RWPE2 (cell line): ENCODE data around the gene AP3B1.
"Not testable (repeated sequence)": the region's sequence is repeated elsewhere in the genome, so short reads cannot be mapped to it uniquely, and the experiment has no call there.

Source experiments
- ATAC-seq: fragments of 200-7000 bp; cut with Tn5 transposase; 3 replicates; pipeline ENCODE4 v1.9.1; 2021; ENCODE audit warnings: low read depth
- DNase-seq: peaks from one replicate; pipeline ENCODE4 v3.0.0-alpha.2; 2020; ENCODE audit warnings: low spot score
- H3K27ac ChIP-seq: fragments of 450-650 bp; 2 replicates; pipeline ENCODE4 v1.5.1; 2017; ENCODE audit warnings: mild to moderate bottlenecking; ENCODE audit not compliant: poor library complexity, severe bottlenecking
- H3K27me3 ChIP-seq: fragments of 250-450 bp; sonication (Bioruptor Pico); 2 replicates; pipeline ENCODE4 v1.5.1; 2021; ENCODE audit warnings: mild to moderate bottlenecking, moderate library complexity; ENCODE audit not compliant: insufficient read depth, poor library complexity, severe bottlenecking
- H3K36me3 ChIP-seq: fragments of 250-450 bp; sonication (Bioruptor Pico); 2 replicates; pipeline ENCODE4 v1.5.1; 2020; ENCODE audit warnings: low read depth, mild to moderate bottlenecking, moderate library complexity
- H3K4me1 ChIP-seq: fragments of 250-450 bp; sonication (Bioruptor Pico); 2 replicates; pipeline ENCODE4 v1.5.1; 2021; ENCODE audit warnings: mild to moderate bottlenecking, moderate library complexity; ENCODE audit not compliant: insufficient read depth, poor library complexity, severe bottlenecking
- H3K4me3 ChIP-seq: fragments of 250-450 bp; sonication (Bioruptor Pico); 2 replicates; pipeline ENCODE4 v1.5.1; 2021; ENCODE audit warnings: mild to moderate bottlenecking, moderate library complexity; ENCODE audit not compliant: severe bottlenecking
- H3K9me3 ChIP-seq: fragments of 250-450 bp; sonication (Bioruptor Pico); 2 replicates; pipeline ENCODE4 v1.5.1; 2021; ENCODE audit warnings: mild to moderate bottlenecking, moderate library complexity; ENCODE audit not compliant: severe bottlenecking
- CTCF ChIP-seq: fragments of 450-650 bp; IDR thresholded peaks from one replicate; pipeline ENCODE4 v1.5.1; 2017; ENCODE audit warnings: mild to moderate bottlenecking, moderate library complexity; ENCODE audit not compliant: poor library complexity, severe bottlenecking

Gene AP3B1

DNA sequence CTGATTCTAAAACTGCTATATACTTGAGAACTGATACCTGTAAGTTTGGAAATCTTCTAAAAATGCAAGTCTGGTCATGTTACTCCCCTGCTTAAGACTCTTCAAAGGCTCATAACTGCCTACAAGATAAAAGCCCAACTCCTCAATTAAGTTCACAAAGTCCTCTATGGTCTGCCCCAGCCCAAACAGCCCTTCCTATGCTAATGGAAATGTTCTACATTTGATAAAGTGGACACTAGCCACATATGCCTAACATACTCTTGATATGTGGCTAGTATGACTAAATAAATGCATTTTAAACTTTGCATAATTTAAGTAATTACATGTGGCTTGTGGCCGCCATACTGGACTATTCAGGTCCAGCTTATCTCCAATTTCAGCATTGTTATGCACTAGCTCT is 204.5 kb downstream of the AP3B1 start:
- Histone ChIP-seq H3K4me1 (peaks cover 7% of the 10 kb centered on the region), H3K36me3 (peaks cover 21% of the 10 kb centered on the region), H3K27ac (no peak overlapping the region), H3K4me3 (no peak overlapping the region), H3K9me3 (no peaks in the 10 kb centered on the region), H3K27me3 (no peaks in the 10 kb centered on the region)
- TF ChIP-seq CTCF = no peak
- ATAC-seq = no peak
- DNase-seq = no peak

DNA sequence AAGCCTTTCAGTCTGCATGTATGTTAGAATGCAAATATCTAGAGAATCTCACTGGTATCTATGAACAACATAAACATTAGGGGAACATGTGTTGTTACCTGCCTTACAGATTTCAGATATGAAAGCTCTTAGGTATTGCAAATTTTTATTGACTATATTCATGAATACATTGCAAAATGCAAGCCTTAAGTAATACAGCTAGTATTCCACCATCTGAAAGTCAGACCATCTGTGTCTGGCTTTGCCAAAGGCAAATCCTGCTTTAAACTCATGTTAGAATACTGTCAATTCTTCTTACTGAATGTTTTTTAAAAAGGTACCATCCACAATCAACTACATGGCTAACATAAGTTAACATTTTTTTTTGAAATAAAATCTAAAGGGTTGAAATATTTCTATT is 215.6 kb downstream of the AP3B1 start:
- Histone ChIP-seq H3K9me3 (no peaks in the 10 kb centered on the region), H3K36me3 (peaks cover 4% of the 10 kb centered on the region; the same call in 1 of the 2 replicates), H3K4me1 (no peaks in the 10 kb centered on the region), H3K27ac (no peak overlapping the region), H3K4me3 (no peak overlapping the region), H3K27me3 (no peaks in the 10 kb centered on the region)
- no peak for DNase-seq
- no peak for ATAC-seq
- TF ChIP-seq CTCF = no peak

DNA sequence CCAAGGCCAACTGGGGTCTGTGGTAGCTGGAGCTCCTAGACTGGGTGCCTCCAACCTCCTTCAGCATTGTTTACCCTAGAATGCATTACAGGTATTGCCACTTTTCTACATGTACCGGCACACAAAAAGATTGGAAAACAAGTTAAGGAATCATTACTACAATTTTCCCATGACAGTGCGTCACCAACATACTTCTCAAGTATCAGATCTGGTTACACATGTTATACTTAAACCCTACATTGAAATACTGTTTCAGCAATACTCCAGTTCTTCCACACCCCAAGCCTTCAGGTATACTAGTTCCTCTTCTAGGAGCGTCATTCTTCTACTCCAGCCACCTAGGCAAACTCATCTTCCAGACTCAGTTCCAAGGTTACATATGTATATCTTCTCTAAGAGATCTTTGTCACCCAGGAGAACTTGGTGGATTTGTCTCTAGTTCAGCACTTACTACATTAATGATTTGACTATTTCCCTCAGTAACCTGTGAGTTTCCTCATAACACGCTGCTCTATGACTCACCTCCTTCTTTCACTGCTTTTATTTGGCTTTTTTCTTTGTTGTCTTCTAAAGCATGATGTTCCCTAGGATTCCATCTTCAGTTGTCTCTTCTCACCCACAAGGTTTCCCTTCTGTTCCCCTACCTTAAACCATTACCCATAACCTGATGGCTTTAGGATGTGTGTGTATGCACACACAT is 217.0 kb downstream of the AP3B1 start:
- H3K27ac ChIP-seq = no peak overlapping the region
- peak; percentile 40; the same call in 1 of the 3 replicates for ATAC-seq
- H3K36me3 ChIP-seq = no peaks in the 10 kb centered on the region
- no peak for TF ChIP-seq CTCF
- H3K9me3 ChIP-seq = no peaks in the 10 kb centered on the region
- H3K4me3 ChIP-seq = no peak overlapping the region
- H3K4me1 ChIP-seq = no peaks in the 10 kb centered on the region
- H3K27me3 ChIP-seq = no peaks in the 10 kb centered on the region
- no peak for DNase-seq

GRCh38 chr5:78076351-78076750 is 218.1 kb downstream of the AP3B1 start:
- H3K36me3 ChIP-seq = no peaks in the 10 kb centered on the region
- no peak overlapping the region for H3K27ac ChIP-seq
- H3K4me3 ChIP-seq = no peak overlapping the region
- no peaks in the 10 kb centered on the region for H3K4me1 ChIP-seq
- ATAC-seq (no peak), DNase-seq (no peak)
- H3K9me3 ChIP-seq = no peaks in the 10 kb centered on the region
- no peaks in the 10 kb centered on the region for H3K27me3 ChIP-seq
- TF ChIP-seq CTCF = no peak

DNA sequence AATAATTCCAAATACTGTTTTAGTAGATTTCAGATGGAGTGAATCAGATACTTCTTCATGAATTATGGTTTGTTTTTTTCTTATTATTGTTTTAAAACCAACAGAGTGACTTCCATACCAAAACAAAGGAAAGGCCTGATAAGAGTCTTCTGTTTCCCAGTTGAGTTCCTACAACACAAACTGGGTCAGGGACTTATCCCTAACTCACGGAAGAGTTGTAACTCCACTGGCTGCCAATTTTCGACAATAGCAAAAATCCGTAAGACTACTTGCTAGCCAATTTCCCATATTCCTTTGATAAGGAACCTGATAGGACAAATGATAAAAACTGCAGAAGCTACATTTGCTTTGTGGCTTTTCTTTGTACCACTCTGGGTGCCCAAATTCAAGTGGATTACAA is 219.2 kb downstream of the AP3B1 start:
- no peak for TF ChIP-seq CTCF
- Histone ChIP-seq H3K27ac (no peak overlapping the region), H3K36me3 (no peaks in the 10 kb centered on the region), H3K4me1 (no peaks in the 10 kb centered on the region), H3K9me3 (no peaks in the 10 kb centered on the region), H3K4me3 (no peak overlapping the region), H3K27me3 (no peaks in the 10 kb centered on the region)
- ATAC-seq = no peak
- no peak for DNase-seq

- not testable (repeated sequence) for H3K27me3 ChIP-seq, H3K4me3 ChIP-seq, ATAC-seq, H3K36me3 ChIP-seq, DNase-seq, H3K27ac ChIP-seq, H3K4me1 ChIP-seq, H3K9me3 ChIP-seq
These were observed 223.8 kb downstream of the AP3B1 start for GRCh38 chr5:78070691-78071090.

- not testable (repeated sequence) for H3K9me3 ChIP-seq, H3K4me1 ChIP-seq, H3K36me3 ChIP-seq, H3K27ac ChIP-seq, ATAC-seq, DNase-seq, H3K27me3 ChIP-seq, H3K4me3 ChIP-seq
These were observed 226.9 kb downstream of the AP3B1 start for GRCh38 chr5:78067581-78067980.
